ENCODE results near the gene ABLIM2.

Gene ABLIM2

DNA sequence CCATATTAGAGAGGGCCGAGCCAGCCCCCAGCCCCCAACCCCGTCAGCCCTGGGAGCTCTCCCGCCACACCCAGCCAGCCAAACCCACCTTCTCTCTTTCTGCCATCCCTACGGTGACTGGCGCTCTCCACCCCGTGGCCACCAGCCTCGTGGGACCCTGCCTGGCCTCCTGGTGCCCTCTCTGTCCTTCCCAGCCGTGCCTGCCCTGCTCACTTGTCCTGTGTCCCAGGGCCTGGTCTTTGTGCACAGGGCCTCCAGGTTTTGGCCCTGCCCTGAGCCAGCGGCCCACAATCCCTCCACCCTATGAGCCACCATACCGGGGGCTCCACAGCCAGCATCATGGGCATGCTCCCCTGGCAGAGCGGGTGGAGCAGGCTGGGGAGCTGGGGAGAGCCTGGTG is 77.4 kb downstream of the ABLIM2 start:
- no peak for DNase-seq

DNA sequence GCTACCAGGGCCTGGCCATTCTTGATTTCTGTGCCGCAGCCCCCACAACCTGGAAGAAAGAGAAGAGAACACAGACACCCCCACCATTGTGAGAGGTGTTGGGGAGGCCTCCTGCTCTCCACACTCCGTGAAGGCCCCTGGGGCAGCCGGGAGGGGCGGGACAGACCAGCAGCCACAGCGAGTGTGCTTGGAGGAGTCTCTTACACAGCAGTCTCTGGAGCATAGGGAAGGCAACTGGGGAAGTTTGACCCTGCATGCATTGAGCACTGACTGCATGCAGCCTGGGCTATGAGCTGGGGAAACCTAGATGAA is 77.9 kb downstream of the ABLIM2 start:
- DNase-seq, result no peak

DNA sequence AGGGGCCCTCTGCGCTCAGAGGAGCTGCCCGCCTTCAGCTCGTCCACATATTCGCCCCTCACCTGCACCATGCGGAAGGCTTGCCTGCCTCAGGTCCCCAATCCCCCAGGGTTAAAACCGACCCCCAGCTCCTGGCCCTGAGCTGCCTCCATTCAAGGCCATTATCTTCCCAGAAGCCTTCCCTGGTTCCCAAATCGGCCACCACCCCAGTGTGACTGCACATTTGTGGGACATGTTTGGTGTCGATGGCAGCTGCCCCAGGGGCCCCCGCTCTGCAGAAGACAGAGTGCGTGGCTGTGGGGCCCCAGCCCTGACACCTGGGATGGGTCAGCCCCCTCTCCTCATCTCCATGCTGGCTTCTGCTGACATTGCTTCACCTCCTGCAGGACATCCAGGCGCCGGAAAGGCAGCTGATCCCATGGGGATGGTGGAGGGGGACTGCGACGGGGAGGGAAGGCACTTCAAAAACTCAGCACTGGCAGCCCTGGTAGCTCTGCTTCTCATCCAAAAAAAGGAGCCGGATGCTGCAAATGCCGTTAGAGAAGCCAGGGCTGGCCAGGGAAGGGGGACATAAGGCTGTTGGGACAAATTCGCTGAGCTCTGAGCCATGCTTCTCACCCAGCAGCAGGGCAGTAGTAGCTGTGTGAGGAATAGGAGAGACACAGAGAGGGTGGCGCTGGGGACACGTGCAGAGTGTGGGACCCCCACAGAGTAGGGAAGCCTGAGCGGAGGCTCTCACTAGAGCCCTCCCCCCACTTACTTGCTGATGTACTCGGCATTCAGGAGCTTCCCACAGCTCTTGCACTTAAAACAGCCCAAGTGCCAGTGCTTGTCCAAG is 78.5 kb downstream of the ABLIM2 start:
- DNase-seq, result no peak

GRCh38 chr4:8079031-8079885 is 79.4 kb downstream of the ABLIM2 start:
- no peak for DNase-seq

DNA sequence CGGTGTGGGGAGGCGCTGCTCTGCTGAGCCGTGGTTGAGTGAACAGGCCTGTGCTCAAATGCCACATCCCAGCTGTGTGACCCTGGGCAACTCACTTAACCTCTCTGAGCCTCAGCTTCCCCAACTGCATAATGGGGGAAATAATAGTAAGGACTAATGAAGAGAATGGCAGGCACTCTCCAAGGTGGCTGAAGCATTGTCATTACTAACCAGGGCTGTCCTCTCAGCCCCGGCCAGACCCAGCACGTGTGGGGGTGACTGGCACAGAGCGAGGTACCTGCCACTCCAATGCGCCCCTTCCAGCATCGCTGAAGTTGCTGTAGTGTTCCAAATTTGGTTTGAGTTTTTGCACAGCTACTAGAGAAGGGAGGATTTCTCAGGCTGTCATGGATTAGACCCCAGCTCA is 80.0 kb downstream of the ABLIM2 start:
- DNase-seq, result no peak

DNA sequence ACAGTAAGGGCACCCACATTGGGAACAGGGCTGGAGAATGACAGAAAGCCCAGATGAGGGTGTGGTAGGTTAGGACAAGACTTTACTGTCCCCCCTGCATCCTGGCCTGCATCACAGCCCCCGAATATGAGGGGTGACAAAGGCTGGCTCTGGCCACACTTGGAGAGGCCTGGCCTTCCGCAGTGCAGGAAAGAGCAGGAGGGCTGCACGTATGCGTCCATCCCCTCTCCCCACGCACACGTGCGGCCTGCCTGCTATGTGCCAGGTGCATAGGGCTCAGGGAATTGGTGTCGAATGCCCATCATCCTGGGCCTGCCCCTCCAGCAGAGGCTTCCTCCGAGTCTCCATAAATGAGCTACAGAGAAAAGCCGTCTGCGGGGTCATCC is 80.5 kb downstream of the ABLIM2 start:
- no peak for DNase-seq

DNA sequence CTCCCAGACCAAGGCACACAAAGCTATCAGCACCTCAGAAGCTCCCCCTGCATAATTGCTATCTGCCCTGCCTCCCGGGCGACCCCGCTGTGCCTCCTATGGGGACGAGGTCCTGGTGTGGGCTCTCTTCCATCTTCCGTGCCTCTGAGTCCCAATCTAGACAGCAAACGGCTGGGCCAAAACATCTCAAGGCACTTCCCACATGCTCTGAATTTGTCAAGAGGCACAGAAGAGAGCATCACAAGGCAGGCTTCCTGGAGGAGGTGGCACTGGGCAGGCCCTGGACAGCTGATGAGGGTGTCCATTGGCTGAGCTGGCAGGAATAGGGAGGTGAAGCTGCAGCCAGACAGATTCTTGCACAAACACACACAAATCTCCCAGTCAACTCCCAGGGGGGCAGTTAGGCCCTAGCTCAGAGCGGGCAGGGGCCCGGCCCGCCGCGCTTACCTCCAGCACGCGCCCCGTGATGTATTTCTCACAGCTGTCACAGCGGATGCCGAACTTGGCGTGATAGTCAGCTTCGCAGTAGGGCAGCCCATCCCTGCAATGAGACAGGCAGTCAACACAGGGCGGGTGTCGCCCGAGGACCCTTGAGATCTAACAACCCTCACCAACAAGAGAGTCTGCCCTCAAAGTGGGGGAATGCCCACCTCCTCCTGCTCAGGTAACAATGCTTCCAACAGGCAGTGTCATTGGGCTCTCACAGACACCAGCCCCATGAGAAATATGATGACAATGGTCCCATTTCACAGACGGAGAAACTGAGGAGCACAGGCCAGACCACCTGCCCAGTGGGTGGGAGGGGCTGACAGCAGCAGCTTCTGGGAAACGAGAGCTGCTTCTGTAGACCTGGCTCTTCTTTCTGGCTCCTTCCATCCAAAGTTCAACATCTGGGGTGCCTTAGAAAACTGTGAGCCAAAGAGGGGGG is 81.2 kb downstream of the ABLIM2 start:
- DNase-seq, result no peak

GRCh38 chr4:8076023-8076422 is 82.6 kb downstream of the ABLIM2 start:
- no peak for DNase-seq

DNA sequence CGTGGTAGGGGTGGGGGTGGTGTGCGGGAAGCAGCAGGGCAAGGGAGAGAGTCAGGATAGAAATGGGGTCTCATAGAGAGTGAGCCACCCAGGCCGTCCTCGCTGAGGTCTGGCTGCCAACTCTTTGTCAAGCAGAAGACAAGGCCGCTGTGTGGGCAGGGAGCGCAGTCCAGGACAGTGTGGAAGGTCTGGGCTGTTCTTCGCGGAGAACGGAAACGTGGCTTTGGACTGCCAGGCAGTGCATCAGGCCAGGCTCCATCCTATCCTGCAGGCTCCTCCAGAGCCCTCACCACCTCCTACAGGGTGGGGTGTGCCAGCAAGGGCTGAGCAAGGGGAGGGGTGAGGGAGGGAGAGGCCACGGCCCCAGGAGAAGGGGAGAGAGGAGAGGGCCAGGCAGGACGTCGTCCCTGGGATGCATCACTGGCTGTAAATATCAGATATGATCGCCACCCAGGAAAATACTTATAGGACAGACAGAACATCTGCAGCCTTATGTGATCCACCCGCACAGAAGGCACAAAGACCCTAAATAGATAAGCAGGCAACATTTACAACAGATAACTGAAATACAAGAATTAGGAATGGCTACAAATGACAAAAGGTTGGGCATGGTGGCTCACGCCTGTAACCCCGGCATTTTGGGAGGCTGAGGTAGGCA is 85.3 kb downstream of the ABLIM2 start:
- DNase-seq, result no peak

- no peak for DNase-seq
These were observed 86.2 kb downstream of the ABLIM2 start for GRCh38 chr4:8072235-8072968.

GRCh38 chr4:8071766-8072165 is 86.8 kb downstream of the ABLIM2 start:
- no peak for DNase-seq

DNA sequence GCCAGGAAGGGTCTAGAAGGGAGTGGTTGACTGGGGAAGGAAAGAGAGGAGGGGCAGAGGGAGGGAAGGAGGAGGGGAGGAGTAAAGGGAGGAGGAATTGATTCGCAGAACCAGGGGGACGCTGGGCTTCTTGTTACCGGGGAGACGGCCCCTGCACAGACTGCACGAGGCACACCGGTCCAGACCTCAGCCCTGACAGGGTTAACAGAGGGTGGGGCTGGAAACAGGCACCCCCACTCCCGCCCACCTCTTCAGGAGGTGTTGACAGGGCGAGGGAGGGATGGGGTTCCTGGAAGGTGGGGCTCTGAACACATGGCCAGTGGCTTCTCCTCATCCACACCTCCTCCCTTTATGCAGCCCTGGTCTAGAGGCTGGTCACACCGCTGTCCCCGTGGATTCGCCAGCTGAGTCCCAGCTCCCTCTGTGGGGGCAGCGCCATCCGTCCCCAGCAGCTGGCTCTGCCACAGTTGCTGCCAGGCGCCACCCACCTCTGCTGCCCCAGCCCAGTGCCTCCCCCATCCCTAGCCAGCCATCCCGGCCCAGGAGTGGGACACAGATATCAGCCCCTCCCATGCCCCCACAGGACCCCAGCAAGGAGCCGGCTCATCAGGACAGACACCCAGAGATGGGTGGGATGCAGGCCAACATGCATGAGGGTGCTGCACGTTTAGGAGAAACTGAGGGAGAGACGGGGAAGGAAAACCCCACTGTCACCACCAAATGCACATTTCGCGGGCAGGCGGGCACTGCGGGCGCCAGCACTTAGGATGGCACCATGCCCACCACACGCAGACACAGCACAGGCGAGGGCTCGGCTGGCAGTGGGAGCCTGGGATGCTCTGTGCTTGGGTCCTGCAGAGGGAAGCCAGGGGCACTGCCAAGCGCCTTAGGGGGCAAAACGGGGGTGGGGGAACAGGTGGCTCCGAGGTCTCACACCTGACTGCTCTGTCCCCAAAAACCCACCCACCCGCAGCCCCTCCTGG is 87.6 kb downstream of the ABLIM2 start:
- DNase-seq, result no peak

GRCh38 chr4:8069102-8069752 is 89.4 kb downstream of the ABLIM2 start:
- DNase-seq, result no peak

- DNase-seq, result no peak
These were observed 90.4 kb downstream of the ABLIM2 start for GRCh38 chr4:8067945-8068896.

DNA sequence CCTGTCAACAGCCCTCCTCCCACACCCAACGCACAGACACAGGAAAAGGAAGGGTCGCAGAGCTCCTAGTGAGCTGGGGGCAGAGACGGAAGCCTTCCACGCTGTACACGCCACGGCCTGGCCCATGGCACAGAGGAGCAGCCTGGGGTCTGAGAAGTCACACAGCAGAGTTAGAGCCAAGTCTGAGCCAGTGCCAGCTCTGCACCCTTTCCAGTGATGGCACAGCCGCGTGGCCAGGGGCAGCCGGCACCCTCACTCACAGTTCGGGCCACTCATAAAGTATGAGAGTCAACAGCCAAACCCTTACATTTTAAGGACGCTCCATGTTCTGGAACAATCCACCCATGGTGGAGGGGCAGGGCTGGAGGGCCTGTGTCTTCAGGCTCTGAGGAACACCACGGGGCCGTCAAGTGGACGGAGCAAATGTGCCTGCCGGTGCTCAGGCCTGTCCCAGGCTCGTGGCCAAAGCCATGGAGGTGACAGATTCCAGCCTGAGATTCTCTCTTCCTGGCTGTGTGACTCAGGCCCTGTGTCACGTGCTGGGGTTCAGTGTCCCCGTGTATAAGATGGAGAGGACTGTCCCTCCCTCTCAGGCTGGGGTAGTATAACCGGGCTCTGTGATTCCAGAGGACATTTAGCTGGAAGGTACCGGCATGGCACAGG is 91.2 kb downstream of the ABLIM2 start:
- no peak for DNase-seq

DNA sequence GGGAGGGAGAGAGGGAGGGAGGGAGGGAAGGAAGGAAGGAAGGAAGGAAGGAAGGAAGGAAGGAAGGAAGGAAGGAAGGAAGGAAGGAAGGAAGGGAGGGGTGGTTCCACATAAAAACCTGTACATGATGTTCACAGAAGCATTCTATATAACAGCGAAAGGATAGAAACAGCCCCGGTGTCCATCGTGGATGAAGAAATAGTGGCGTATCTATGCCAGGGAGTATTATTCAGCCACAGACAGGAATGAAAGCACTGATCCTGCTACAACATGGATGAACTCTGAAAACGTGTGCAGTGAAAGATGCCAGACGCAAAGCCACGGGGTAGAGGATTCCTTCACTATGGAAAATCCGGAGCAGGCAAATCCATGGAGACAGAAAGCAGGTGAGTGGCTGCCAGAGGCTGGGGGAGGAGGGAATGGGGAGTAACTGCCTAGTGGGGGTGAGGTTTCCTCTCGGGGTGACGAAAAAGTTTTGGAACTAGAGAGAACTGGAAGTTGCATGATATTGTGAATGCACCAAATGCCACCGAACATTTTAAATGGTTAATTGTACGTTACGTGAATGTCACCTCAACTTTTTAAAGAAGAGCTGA is 92.2 kb downstream of the ABLIM2 start:
- DNase-seq, result no peak

GRCh38 chr4:8063974-8064563 is 94.5 kb downstream of the ABLIM2 start:
- DNase-seq, result no peak

DNA sequence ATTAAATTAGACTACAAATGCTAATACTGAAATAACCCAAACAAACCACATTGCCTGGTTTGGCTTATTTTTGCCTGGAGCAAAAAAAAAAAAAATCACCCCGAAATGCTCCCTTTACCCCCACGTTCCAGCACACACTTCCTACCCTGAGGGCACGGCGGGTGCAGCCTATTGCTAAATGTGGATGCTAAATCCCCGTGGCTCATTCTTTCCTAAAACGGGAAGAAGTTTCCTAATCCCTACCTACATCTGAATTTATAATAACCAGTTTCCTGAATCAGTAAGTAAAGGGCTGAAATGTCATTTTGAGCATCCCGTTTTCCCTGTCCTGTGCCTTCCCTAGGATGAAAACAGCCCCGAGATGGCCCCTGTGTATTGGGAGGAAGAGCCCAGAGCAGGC is 97.0 kb downstream of the ABLIM2 start:
- no peak for DNase-seq
